ENCODE results near the gene TMEM63B. TPM values are rescaled to one million over a fixed set of nuclear protein-coding genes. Genes with fewer than 3 reads are reported as not detected.
"Not testable (repeated sequence)": the region's sequence is repeated elsewhere in the genome, so short reads cannot be mapped to it uniquely, and the experiment has no call there.

Gene TMEM63B
- total RNA-seq, 2 donors from 2014 or later = 7.6 to 11.9 TPM

DNA sequence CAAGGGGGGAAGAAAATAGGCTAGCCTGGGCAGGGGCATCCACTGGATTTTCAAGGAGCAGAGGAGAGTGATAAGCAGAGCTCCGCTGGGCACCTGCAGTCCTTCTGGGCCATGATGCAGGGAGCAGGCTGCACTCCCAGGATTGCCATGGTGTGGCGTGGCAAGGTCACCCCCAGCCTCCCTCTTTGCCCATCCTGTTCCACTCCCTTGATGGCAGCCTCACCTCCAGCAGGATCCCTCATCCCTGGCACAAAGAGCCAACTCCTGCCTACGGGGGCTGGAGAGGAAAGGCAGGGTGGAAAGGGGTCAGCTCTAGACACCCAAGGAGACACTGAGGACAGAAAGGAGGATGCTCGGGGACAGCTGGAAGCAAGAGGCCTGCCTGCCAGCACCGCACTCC lies 67.0 kb downstream of the TMEM63B start:
- Histone ChIP-seq H3K27me3 (no peaks in the 10 kb centered on the region), H3K4me1 (no peaks in the 10 kb centered on the region), H3K27ac (no peak overlapping the region), H3K36me3 (replicated peaks in 1 of 2; ENCODE audit: insufficient read depth in 1 of 2, low read depth in 2 of 2) (no peaks in the 10 kb centered on the region), H3K4me3 (no peak overlapping the region), H3K9me3 (no peaks in the 10 kb centered on the region)
- WGBS, 2 donors = 76 to 80% methylated on average over 5 of the region's 5 CpGs
- intact Hi-C loops (cut with DNase I) = no loop called here
- no peak for DNase-seq
- ATAC-seq = no peak
- TF ChIP-seq, protein P1, sequence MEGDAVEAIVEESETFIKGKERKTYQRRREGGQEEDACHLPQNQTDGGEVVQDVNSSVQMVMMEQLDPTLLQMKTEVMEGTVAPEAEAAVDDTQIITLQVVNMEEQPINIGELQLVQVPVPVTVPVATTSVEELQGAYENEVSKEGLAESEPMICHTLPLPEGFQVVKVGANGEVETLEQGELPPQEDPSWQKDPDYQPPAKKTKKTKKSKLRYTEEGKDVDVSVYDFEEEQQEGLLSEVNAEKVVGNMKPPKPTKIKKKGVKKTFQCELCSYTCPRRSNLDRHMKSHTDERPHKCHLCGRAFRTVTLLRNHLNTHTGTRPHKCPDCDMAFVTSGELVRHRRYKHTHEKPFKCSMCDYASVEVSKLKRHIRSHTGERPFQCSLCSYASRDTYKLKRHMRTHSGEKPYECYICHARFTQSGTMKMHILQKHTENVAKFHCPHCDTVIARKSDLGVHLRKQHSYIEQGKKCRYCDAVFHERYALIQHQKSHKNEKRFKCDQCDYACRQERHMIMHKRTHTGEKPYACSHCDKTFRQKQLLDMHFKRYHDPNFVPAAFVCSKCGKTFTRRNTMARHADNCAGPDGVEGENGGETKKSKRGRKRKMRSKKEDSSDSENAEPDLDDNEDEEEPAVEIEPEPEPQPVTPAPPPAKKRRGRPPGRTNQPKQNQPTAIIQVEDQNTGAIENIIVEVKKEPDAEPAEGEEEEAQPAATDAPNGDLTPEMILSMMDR (IDR thresholded peaks at IDR 0.05) = no peak
- TF ChIP-seq POLR2A (IDR thresholded peaks at IDR 0.05) = no peak

DNA sequence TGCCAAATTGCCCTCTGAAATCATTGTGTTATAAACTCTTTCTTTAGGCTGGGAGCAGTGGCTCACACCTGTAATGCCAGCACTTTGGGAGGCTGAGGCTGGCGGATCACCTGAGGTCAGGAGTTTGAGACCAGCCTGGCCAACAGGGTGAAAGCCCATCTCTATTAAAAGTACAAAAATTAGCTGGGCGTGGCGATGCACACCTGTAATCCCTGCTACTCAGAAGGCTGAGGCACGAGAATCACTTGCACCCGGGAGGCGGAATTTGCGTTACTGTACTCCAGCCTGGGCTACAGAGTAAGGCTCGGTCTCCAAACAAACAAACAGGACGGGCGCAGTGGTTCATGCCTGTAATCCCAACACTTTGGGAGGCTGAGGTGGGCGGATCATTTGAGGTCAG lies 69.0 kb downstream of the TMEM63B start:
- H3K9me3 ChIP-seq; H3K36me3 ChIP-seq (replicated peaks in 1 of 2; ENCODE audit: insufficient read depth in 1 of 2, low read depth in 2 of 2); DNase-seq; H3K27ac ChIP-seq; H3K27me3 ChIP-seq; H3K4me1 ChIP-seq; H3K4me3 ChIP-seq; intact Hi-C loops (cut with DNase I); ATAC-seq: not testable (repeated sequence)
- WGBS, 2 donors = 92 to 95% methylated on average over 10 to 11 of the region's 11 CpGs

DNA sequence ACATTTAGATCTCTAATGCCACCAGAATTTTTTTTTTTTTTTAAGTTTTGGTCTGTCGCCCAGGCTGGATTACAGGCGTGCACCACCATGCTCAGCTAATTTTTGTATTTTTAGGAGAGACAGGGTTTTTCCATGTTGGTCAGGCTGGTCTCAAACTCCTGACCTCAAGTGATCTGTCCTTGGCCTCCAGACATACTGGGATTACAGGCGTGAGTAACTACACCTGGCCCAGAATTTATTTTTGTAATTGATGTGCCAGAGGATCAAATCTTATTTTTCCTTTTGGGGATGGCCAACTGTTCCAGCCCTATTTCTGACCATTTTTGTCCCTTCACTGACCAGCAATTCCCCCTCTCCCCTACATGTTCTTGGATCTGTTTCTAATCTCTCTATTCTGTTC lies 71.3 kb downstream of the TMEM63B start:
- no peak for ATAC-seq
- H3K27me3 ChIP-seq = no peaks in the 10 kb centered on the region
- intact Hi-C loops (cut with DNase I) = no loop called here
- TF ChIP-seq POLR2A (IDR thresholded peaks at IDR 0.05) = no peak
- TF ChIP-seq, protein P1 (IDR thresholded peaks at IDR 0.05) = no peak
- DNase-seq = no peak
- no peak overlapping the region for H3K4me3 ChIP-seq
- H3K9me3 ChIP-seq = no peaks in the 10 kb centered on the region
- H3K27ac ChIP-seq = no peak overlapping the region
- no peaks in the 10 kb centered on the region for H3K36me3 ChIP-seq (replicated peaks in 1 of 2; ENCODE audit: insufficient read depth in 1 of 2, low read depth in 2 of 2)
- WGBS, 2 donors = 77 to 85% methylated on average over 3 of the region's 3 CpGs
- peaks cover 22% of the 10 kb centered on the region for H3K4me1 ChIP-seq

DNA sequence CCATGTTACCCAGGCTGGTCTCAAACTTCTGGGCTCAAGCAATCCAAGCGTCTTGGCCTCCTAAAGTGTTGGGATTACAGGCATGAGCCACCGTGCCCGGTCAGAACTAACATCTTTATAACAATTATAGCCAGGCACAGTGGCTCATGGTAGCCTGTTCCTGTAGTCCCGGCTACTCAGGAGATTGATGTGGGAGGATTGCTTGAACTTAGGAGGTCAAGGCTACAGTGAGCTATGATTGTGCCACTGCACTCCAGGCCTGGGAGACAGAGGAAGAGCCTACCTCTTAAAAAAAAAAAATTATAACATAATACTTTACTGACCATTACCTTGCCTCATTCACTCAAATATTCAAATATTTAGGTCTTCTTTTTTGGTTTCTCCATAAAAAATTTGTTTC lies 72.5 kb downstream of the TMEM63B start:
- WGBS, 2 donors = 72 to 95% methylated on average over 4 of the region's 4 CpGs
- no peak overlapping the region for H3K4me3 ChIP-seq
- intact Hi-C loops (cut with DNase I) = no loop called here
- H3K9me3 ChIP-seq = no peaks in the 10 kb centered on the region
- H3K27me3 ChIP-seq = no peaks in the 10 kb centered on the region
- no peaks in the 10 kb centered on the region for H3K36me3 ChIP-seq (replicated peaks in 1 of 2; ENCODE audit: insufficient read depth in 1 of 2, low read depth in 2 of 2)
- ATAC-seq (no peak), DNase-seq (no peak)
- peaks cover 34% of the 10 kb centered on the region for H3K4me1 ChIP-seq
- TF ChIP-seq POLR2A (IDR thresholded peaks at IDR 0.05) = no peak
- H3K27ac ChIP-seq = no peak overlapping the region

DNA sequence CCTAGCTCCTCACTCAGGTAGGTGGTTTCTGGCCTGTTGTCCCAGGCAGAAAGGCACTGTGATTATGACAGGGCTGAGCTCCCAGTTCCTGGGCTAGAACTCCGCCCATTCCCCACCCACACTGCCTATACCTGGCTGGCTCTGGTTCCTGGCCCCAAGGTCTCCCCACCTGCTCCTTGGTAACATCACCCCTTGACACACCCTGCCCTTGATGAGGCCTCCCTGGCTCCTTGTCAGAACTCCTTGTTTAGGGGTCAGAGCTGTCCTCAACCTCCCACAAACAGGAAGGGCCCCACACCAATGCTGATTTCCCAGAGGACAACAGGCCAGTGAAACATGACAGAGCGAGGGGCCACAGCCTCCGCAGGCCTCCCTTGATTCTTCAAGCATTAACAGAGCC lies 73.8 kb downstream of the TMEM63B start:
- ATAC-seq = peak; percentile 47
- no peak for TF ChIP-seq POLR2A (IDR thresholded peaks at IDR 0.05)
- TF ChIP-seq, protein P1 (IDR thresholded peaks at IDR 0.05) = no peak

DNA sequence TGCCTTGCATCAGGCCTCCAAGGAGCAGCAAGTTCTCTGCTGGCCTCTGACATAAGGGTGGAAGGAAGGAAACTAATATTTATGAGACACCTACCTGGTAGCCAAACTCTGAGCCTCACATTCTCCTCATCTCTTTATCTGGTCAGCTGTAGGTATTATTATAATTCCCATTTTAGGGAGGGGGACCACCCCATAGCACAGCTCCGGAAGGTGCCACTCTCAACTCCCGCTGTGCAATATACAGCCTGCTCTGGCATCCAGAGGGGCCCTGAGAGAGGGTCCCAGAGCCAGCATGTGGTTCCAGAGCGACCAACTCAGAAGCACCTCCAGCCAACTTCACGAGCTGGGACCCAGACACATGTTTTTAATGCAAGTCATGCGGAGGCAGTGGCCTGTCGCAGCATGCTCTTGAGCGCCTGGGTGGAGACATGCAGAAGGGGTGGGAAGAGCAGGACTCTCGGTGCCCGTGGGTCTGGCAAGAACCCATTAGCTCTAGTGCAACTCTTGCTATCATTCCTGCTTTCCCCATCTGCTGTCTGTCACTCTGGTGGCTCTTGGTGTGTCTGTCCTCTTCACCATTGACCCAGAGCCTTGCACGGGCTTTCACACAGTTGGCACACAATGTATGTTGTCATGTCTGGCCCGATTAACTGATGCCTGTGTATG lies 74.4 kb downstream of the TMEM63B start:
- ATAC-seq (no peak), DNase-seq (no peak)
- intact Hi-C loops (cut with DNase I) = no loop called here
- H3K36me3 ChIP-seq (replicated peaks in 1 of 2; ENCODE audit: insufficient read depth in 1 of 2, low read depth in 2 of 2) = no peaks in the 10 kb centered on the region
- H3K9me3 ChIP-seq = no peaks in the 10 kb centered on the region
- H3K27me3 ChIP-seq = no peaks in the 10 kb centered on the region
- WGBS, 2 donors = 64 to 88% methylated on average over 5 to 11 of the region's 11 CpGs
- peaks cover 36% of the 10 kb centered on the region for H3K4me1 ChIP-seq
- no peak overlapping the region for H3K4me3 ChIP-seq
- H3K27ac ChIP-seq = peak overlapping the region in 1 of 4 donors; percentile 29
- TF ChIP-seq, protein P1 (IDR thresholded peaks at IDR 0.05) = no peak
- TF ChIP-seq POLR2A (IDR thresholded peaks at IDR 0.05) = no peak

More for the DNA sequence above, 73.8 kb downstream of the TMEM63B start:
- Histone ChIP-seq H3K4me1 (peaks cover 36% of the 10 kb centered on the region), H3K27ac (peak overlapping the region in 1 of 4 donors; percentile 29), H3K4me3 (no peak overlapping the region), H3K27me3 (no peaks in the 10 kb centered on the region), H3K36me3 (replicated peaks in 1 of 2; ENCODE audit: insufficient read depth in 1 of 2, low read depth in 2 of 2) (no peaks in the 10 kb centered on the region), H3K9me3 (no peaks in the 10 kb centered on the region)
- intact Hi-C loops (cut with DNase I) = no loop called here
- WGBS, 2 donors = 63 to 71% methylated on average over 1 to 3 of the region's 3 CpGs
- DNase-seq = peak; percentile 28 to 70 (median 50)
